ENCODE data around the gene LRRC4C.

DNA sequence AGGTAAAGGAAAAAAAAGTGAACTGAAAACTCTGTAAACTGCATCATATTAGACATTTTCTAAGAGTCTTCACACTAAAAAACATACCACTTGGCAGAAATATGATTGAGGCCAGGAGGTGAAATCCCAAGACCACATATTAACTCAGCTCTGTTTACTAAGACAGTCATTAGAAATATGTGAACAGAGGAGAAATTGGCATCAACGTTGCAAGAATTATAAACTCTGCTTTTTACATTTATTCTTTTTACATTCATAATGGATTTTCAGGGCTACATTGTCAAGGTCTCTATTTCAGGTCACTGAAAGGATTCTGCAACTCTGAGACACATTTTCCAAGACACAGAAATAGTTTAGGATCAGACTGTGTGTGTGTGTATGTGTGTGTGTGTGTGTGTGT is 1364.0 kb downstream of the LRRC4C start:
- TF ChIP-seq CTCF (IDR thresholded peaks at IDR 0.05): no peak
- no peak for TF ChIP-seq POLR2A (IDR thresholded peaks at IDR 0.05)

All from gastroesophageal sphincter (tissue), 3 donors.